ENCODE data around the gene TTLL11.

GRCh38 chr9:121842612-121842978 lies 250.5 kb downstream of the TTLL11 start:
- TF ChIP-seq CTCF (IDR thresholded peaks at IDR 0.05) (no peak), POLR2A (IDR thresholded peaks at IDR 0.05) (no peak)

All from right lobe of liver (tissue), 4 donors.